GM12878 (cell line): ENCODE measurements around the gene C1RL. TPM values are rescaled to one million over a fixed set of nuclear protein-coding genes. Genes with fewer than 3 reads are reported as not detected.

ENCODE experiments used
- ATAC-seq: fragments of 200-7000 bp; cut with Tn5 transposase; 3 replicates; pipeline ENCODE4 v1.9.1; 2020; ENCODE audit warnings: mild to moderate bottlenecking, moderate library complexity
- BruUV-seq: library from RNA; stranded (reverse); fragments of 400-500 nt; replicated peaks from 2 replicates; lab custom pipeline; 2021; lab: Mats Ljungman, UMichigan
- CTCF ChIA-PET: fragments of 300-600 bp; sonication (Branson Sonifier 250); formaldehyde crosslinking; extraction: SDS; loops from one replicate; lab custom pipeline; 2021; ENCODE audit warnings: inconsistent platforms; lab: Yijun Ruan, JAX
- POLR2A ChIA-PET: fragments of 350-600 bp; formaldehyde crosslinking; extraction: SDS; loops from one replicate; lab custom pipeline; 2021; ENCODE audit warnings: inconsistent platforms; lab: Charles Lee
- RAD21 ChIA-PET: fragments of 300-600 bp; sonication (Branson Sonifier 250); formaldehyde crosslinking; loops from one replicate; lab custom pipeline; 2023; ENCODE audit warnings: antibody characterized with exemption; ENCODE audit not compliant: unreplicated experiment; lab: Charles Lee
- SMC1A ChIA-PET: fragments of 300-600 bp; sonication (Branson Sonifier 250); formaldehyde crosslinking; loops from one replicate; lab custom pipeline; 2023; ENCODE audit not compliant: unreplicated experiment, uncharacterized antibody; lab: Charles Lee
- DNase-seq: peaks from one replicate; pipeline ENCODE4 v3.0.0-alpha.2; 2011; ENCODE audit warnings: low read depth, low spot score
- FAIRE-seq: peaks from 3 replicates; lab custom pipeline; 2011; peaks lifted over from hg19 to GRCh38; lab: Jason Lieb, UNC
- H2AFZ ChIP-seq: 2 replicates; pipeline ENCODE4 v1.6.0; 2011; ENCODE audit warnings: low read depth, low read length, control low read depth; ENCODE audit not compliant: control insufficient read depth
- H3K27ac ChIP-seq: 2 replicates; pipeline ENCODE4 v1.5.1; 2011; ENCODE audit warnings: control low read depth; ENCODE audit not compliant: control insufficient read depth, insufficient read depth
- H3K27me3 ChIP-seq, 2 experiments: replicated peaks in 1 of 2; 2 replicates each; pipeline versions ENCODE4 v1.6.0 to v1.6.1; 2011; ENCODE audit warnings: low read length in 1 of 2; ENCODE audit not compliant: control insufficient read depth in 2 of 2, insufficient read depth in 2 of 2
- H3K36me3 ChIP-seq, 2 experiments: 2 replicates each; pipeline ENCODE4 v1.5.1; 2011; ENCODE audit warnings: low read length in 1 of 2; ENCODE audit not compliant: control insufficient read depth in 2 of 2, insufficient read depth in 2 of 2
- H3K4me1 ChIP-seq: 2 replicates; pipeline ENCODE4 v1.6.1; 2011; ENCODE audit warnings: mild to moderate bottlenecking, low read length, moderate library complexity, mixed read lengths; ENCODE audit not compliant: control insufficient read depth, insufficient read depth
- H3K4me2 ChIP-seq: 2 replicates; pipeline ENCODE4 v1.6.0; 2011; ENCODE audit warnings: control low read depth; ENCODE audit not compliant: control insufficient read depth, insufficient read depth
- H3K4me3 ChIP-seq: fragments of 200-600 bp; sonication (generic); 2 replicates; pipeline ENCODE4 v1.5.1; 2016
- H3K79me2 ChIP-seq: 2 replicates; pipeline ENCODE4 v1.6.0; 2011; ENCODE audit warnings: low read length; ENCODE audit not compliant: control insufficient read depth, insufficient read depth
- H3K9ac ChIP-seq: 2 replicates; pipeline ENCODE4 v1.8.0; 2011; ENCODE audit warnings: low read length, control low read depth, mixed read lengths; ENCODE audit not compliant: control insufficient read depth, insufficient read depth
- H3K9me3 ChIP-seq: replicated peaks from 3 replicates; pipeline ENCODE4 v1.5.1; 2011; ENCODE audit warnings: mild to moderate bottlenecking, low read length; ENCODE audit not compliant: control insufficient read depth, insufficient read depth
- H4K20me1 ChIP-seq: 2 replicates; pipeline ENCODE4 v1.6.0; 2011; ENCODE audit not compliant: control insufficient read depth, insufficient read depth
- ASH2L ChIP-seq: fragments of 300-600, 200-600 bp; sonication (generic); IDR thresholded peaks from 2 replicates; pipeline ENCODE4 v1.6.1; 2017; ENCODE audit warnings: low read depth, mild to moderate bottlenecking, borderline replicate concordance
- CHD4 ChIP-seq: fragments of 200-600 bp; sonication (generic); IDR thresholded peaks from 2 replicates; pipeline ENCODE4 v1.6.1; 2016; ENCODE audit warnings: mild to moderate bottlenecking
- CREB1 ChIP-seq: IDR thresholded peaks from 2 replicates; pipeline ENCODE4 v1.6.1; 2012; ENCODE audit warnings: low read depth, mild to moderate bottlenecking, inconsistent platforms
- MAX ChIP-seq: IDR thresholded peaks from 2 replicates; pipeline ENCODE4 v1.6.1; 2012; ENCODE audit warnings: low read depth, low read length, improper control_type of control experiment
- SIN3A ChIP-seq: IDR thresholded peaks from 2 replicates; pipeline ENCODE4 v1.6.1; 2012; ENCODE audit warnings: low read depth, low read length, improper control_type of control experiment
- USF1 ChIP-seq: IDR thresholded peaks from 2 replicates; pipeline ENCODE4 v1.6.1; 2011; ENCODE audit warnings: borderline replicate concordance, low read depth, mild to moderate bottlenecking, moderate library complexity, mixed read lengths, low read length; ENCODE audit not compliant: insufficient read depth; ENCODE audit errors: extremely low read length
- ZBTB4 ChIP-seq: fragments of 450-650 bp; formaldehyde crosslinking; IDR thresholded peaks from 2 replicates; pipeline ENCODE4 v1.4.0; 2022; ENCODE audit warnings: mild to moderate bottlenecking, moderate library complexity
- WGBS: methylation state at CpG from one replicate; pipeline ENCODE4 v1.1.6; 2016; ENCODE audit warnings: low lambda C conversion rate; ENCODE audit not compliant: insufficient replicate concordance, insufficient coverage; ENCODE audit errors: missing lambda C conversion rate; 5-methylcytosine and 5-hydroxymethylcytosine counted together
- in situ Hi-C: fragments of 300-500 bp; cut with MboI; formaldehyde crosslinking; loops from 9 replicates; pipeline ENCODE4 v1.14.3; 2018; ENCODE audit warnings: mixed read lengths
- intact Hi-C: fragments of 100-400 bp; cut with micrococcal nuclease; formaldehyde crosslinking; loops from one replicate; pipeline ENCODE4 v1.14.2; 2022; ENCODE audit not compliant: unreplicated experiment
- polyA plus RNA-seq, 11 experiments: library from polyadenylated mRNA; depleted of rRNA in 4 of 11; unstranded in 6 of 11; stranded (reverse) in 5 of 11; fragments of >200 nt; fragmentation: Nextera tagmentation in 4 of 11; fragmentation: Illumina TruSeq in 1 of 11; extraction: Ambion mirVana in 4 of 11; extraction: Trizol in 1 of 11; gene quantifications; 1 replicate in 1 of 11; 2 replicates in 10 of 11; pipeline versions ENCODE4 v1.2.1 to v1.2.3, GENCODE V29; 2011 to 2016; ENCODE audit warnings: inconsistent platforms in 2 of 11, missing spikeins in 2 of 11, low read depth in 1 of 11
- total RNA-seq, 4 experiments: library from RNA; depleted of rRNA in 3 of 4; stranded (reverse); fragments of >200 nt in 3 of 4; fragmentation: Illumina TruSeq in 1 of 4; extraction: Trizol in 1 of 4; gene quantifications; 2 replicates each; pipeline versions ENCODE4 v1.2.1 to v1.2.3, GENCODE V29; 2013 to 2021

C1RL gene
- total and polyA plus RNA-seq, 10 of the 15 experiments (the other 5 are each of a cell fraction or from before 2014, with no cell fraction given), result 1.3 to 12.8 (median 8.1) TPM

DNA sequence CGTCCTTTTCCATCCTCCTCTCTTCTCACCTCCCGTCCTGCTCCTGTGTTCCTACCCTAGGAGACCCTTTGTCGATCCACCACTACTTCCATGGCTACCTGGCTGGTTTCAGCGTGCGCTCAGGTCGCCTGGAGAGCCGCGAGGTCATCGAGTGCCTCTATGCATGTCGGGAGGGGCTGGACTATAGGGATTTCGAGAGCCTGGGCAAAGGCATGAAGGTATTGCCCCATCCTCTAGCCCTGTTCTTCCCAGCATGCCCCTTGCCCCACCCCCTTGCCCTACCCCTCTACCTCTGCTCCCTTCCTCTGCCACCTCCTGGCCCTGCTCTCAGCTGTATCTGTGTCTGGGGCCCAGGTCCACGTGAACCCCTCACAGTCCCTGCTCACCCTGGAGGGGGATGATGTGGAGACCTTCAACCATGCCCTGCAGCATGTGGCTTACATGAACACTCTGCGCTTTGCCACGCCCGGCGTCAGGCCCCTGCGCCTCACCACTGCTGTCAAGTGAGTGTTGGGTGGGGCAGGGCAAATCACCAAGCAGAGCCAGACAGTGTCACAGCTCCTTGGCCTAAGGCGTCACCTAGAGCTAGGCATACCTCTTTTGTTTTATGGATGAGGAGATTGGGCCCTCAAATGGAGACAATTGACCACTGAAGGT lies 33.9 kb upstream of the C1RL start:
- H3K4me2 ChIP-seq, result no peak overlapping the region
- no peak overlapping the region for H3K9ac ChIP-seq
- no peak overlapping the region for H2AFZ ChIP-seq
- DNase-seq (no peak), FAIRE-seq (no peak), ATAC-seq (no peak)
- in situ Hi-C loops, result no loop called here
- CTCF ChIA-PET, result interaction anchor here (0.9 to 6.1 kb wide), 5 partner anchors 10 to 51 kb away, joined by 3 to 44 read pairs (median 3); no protein-coding TSS in a partner anchor
- no TSS peak for BruUV-seq
- H4K20me1 ChIP-seq, result no peaks in the 10 kb centered on the region; the same call in 1 of the 2 replicates
- POLR2A ChIA-PET, result interaction anchor here (0.7 kb wide), 1 partner anchor 52 kb away, joined by 4 read pairs; no protein-coding TSS in a partner anchor
- no peaks in the 10 kb centered on the region for H3K79me2 ChIP-seq
- intact Hi-C loops, result loop anchor here (2.0 to 5.0 kb wide), 3 partner anchors 46 to 494 kb away; partner anchors contain the start of gene PEX5
- whole genome bisulfite sequencing, result 98% methylated on average over 16 of the region's 18 CpGs
- TF ChIP-seq ZBTB4 (no peak), SIN3A (no peak), ASH2L (no peak), MAX (no peak), CREB1 (no peak), CHD4 (no peak), USF1 (no peak)
- no peak overlapping the region for H3K27ac ChIP-seq
- no peaks in the 10 kb centered on the region; the same call in 2 of the 3 replicates for H3K9me3 ChIP-seq
- H3K4me1 ChIP-seq, result no peaks in the 10 kb centered on the region
- H3K27me3 ChIP-seq, result no peaks in the 10 kb centered on the region
- RAD21 ChIA-PET, result no interaction called here
- H3K36me3 ChIP-seq, result peaks cover 0 to 12% of the 10 kb centered on the region in 2 experiments
- SMC1A ChIA-PET, result no interaction called here
- no peak overlapping the region for H3K4me3 ChIP-seq
